HepG2 (cell line): ENCODE measurements around the gene ABCC3. TPM values are rescaled to one million over a fixed set of nuclear protein-coding genes. Genes with fewer than 3 reads are reported as not detected.

ENCODE experiments used
- ARID5B ChIP-seq: IDR thresholded peaks from 2 replicates; pipeline ENCODE4 v1.4.0; 2020; ENCODE audit warnings: mild to moderate bottlenecking, missing genetic modification reagents
- ASH2L ChIP-seq: fragments of 300-600, 200-600 bp; sonication (generic); IDR thresholded peaks from 2 replicates; pipeline ENCODE4 v1.7.0; 2017; ENCODE audit warnings: low read depth, mild to moderate bottlenecking, moderate library complexity, mixed read lengths, low read length; ENCODE audit not compliant: insufficient read length
- CCAR2 ChIP-seq: fragments of 200-400 bp; formaldehyde crosslinking; optimal IDR thresholded peaks from 2 replicates; pipeline ENCODE3; 2018; ENCODE audit warnings: low read depth, mild to moderate bottlenecking, low read length, moderate library complexity
- CEBPB ChIP-seq: IDR thresholded peaks from 2 replicates; pipeline ENCODE4 v1.6.1; 2011; ENCODE audit warnings: low read depth, low read length, improper control_type of control experiment, borderline replicate concordance
- HNRNPL ChIP-seq: fragments of 200-400 bp; formaldehyde crosslinking; IDR thresholded peaks from 2 replicates; pipeline ENCODE4 v1.6.1; 2017; ENCODE audit warnings: mild to moderate bottlenecking, low read depth, low read length
- HOXD1 ChIP-seq: sonication (generic); formaldehyde crosslinking; IDR thresholded peaks from 2 replicates; pipeline ENCODE4 v1.5.0; 2020; ENCODE audit warnings: missing genetic modification reagents
- ISL2 ChIP-seq: sonication (generic); formaldehyde crosslinking; IDR thresholded peaks from 2 replicates; pipeline ENCODE4 v1.5.0; 2020; ENCODE audit warnings: missing genetic modification reagents
- NR1H2 ChIP-seq: sonication (generic); formaldehyde crosslinking; IDR thresholded peaks from 2 replicates; pipeline ENCODE4 v1.8.1; 2022; ENCODE audit warnings: low read depth, missing genetic modification reagents, borderline replicate concordance
- PHF8 ChIP-seq: sonication (generic); formaldehyde crosslinking; IDR thresholded peaks from 2 replicates; pipeline ENCODE4 v1.5.0; 2020; ENCODE audit warnings: missing genetic modification reagents
- REL ChIP-seq: sonication (generic); formaldehyde crosslinking; conservative IDR thresholded peaks from 2 replicates; pipeline ENCODE4 v1.8.0; 2022; ENCODE audit warnings: mild to moderate bottlenecking, missing genetic modification reagents, moderate library complexity
- SOX13 ChIP-seq, 3 experiments: fragments of 450-650 bp in 1 of 3; sonication (generic) in 1 of 3; formaldehyde crosslinking in 1 of 3; IDR thresholded peaks in 2 of 3; conservative IDR thresholded peaks in 1 of 3; 2 replicates each; pipeline versions ENCODE4 v1.5.0 to v1.6.1; 2016 to 2020; ENCODE audit warnings: antibody characterized with exemption in 1 of 3, mild to moderate bottlenecking in 1 of 3, missing compliant biosample characterization in 1 of 3, missing genetic modification reagents in 1 of 3, moderate library complexity in 1 of 3
- TBX2 ChIP-seq: sonication (generic); formaldehyde crosslinking; IDR thresholded peaks from 2 replicates; pipeline ENCODE4 v1.5.0; 2020; ENCODE audit warnings: missing genetic modification reagents, mild to moderate bottlenecking, borderline replicate concordance
- TGIF2 ChIP-seq: IDR thresholded peaks from 2 replicates; pipeline ENCODE4 v1.6.1; 2016; ENCODE audit warnings: control low read depth, missing compliant biosample characterization
- THAP11 ChIP-seq: IDR thresholded peaks from 2 replicates; pipeline ENCODE4 v1.6.1; 2016; ENCODE audit warnings: missing biosample characterization, missing genetic modification reagents
- U2AF2 ChIP-seq: fragments of 200-400 bp; formaldehyde crosslinking; IDR thresholded peaks from 2 replicates; pipeline ENCODE4 v1.6.1; 2017; ENCODE audit warnings: low read depth, mild to moderate bottlenecking, low read length
- ZBTB38 ChIP-seq: sonication (generic); formaldehyde crosslinking; IDR thresholded peaks from 2 replicates; pipeline ENCODE4 v1.5.1; 2020; ENCODE audit warnings: mild to moderate bottlenecking, missing genetic modification reagents
- ZBTB7A ChIP-seq: sonication (generic); formaldehyde crosslinking; IDR thresholded peaks from 2 replicates; pipeline ENCODE4 v1.8.0; 2022; ENCODE audit warnings: mild to moderate bottlenecking, missing genetic modification reagents
- ZNF225 ChIP-seq: sonication (generic); formaldehyde crosslinking; IDR thresholded peaks from 2 replicates; pipeline ENCODE4 v1.4.0; 2020; ENCODE audit warnings: mild to moderate bottlenecking, missing genetic modification reagents
- ZNF510 ChIP-seq: sonication (generic); formaldehyde crosslinking; IDR thresholded peaks from 2 replicates; pipeline ENCODE4 v1.4.0; 2020; ENCODE audit warnings: low read depth, mild to moderate bottlenecking, missing genetic modification reagents
- ZNF614 ChIP-seq: IDR thresholded peaks from 2 replicates; pipeline ENCODE4 v1.6.1; 2018; ENCODE audit warnings: missing biosample characterization, missing genetic modification reagents, inconsistent platforms, borderline replicate concordance
- ZNF619 ChIP-seq: sonication (generic); formaldehyde crosslinking; IDR thresholded peaks from 2 replicates; pipeline ENCODE4 v1.4.0; 2020; ENCODE audit warnings: mild to moderate bottlenecking, missing genetic modification reagents
- polyA plus RNA-seq, 8 experiments: library from polyadenylated mRNA; depleted of rRNA in 3 of 8; stranded (reverse) in 7 of 8; unstranded in 1 of 8; fragments of >200 nt; fragmentation: Illumina TruSeq in 4 of 8; extraction: Trizol in 4 of 8; gene quantifications; 2 replicates each; pipeline versions ENCODE4 v1.2.1 to v1.2.3, GENCODE V29; 2011 to 2016; ENCODE audit warnings: low read depth in 4 of 8, missing spikeins in 1 of 8, mixed read lengths in 1 of 8; ENCODE audit not compliant: insufficient read depth in 1 of 8
- total RNA-seq, 5 experiments: library from RNA; depleted of rRNA; stranded (reverse); fragments of >200 nt; fragmentation: Illumina TruSeq; extraction: Trizol; gene quantifications; 2 replicates each; pipeline ENCODE4 v1.2.3, GENCODE V29; 2016; ENCODE audit warnings: low read depth in 1 of 5
- TF ChIP-seq, protein P1 (sequence below): IDR thresholded peaks from 2 replicates; pipeline ENCODE4 v1.6.1; 2016; ENCODE audit warnings: low read depth
- TF ChIP-seq, protein P2 (sequence below): sonication (generic); formaldehyde crosslinking; IDR thresholded peaks from 2 replicates; pipeline ENCODE4 v1.4.0; 2020; ENCODE audit warnings: missing genetic modification reagents; ENCODE audit errors: not compliant biosample characterization

Gene ABCC3
- total and polyA plus RNA-seq, 2 of the 13 experiments (the other 11 are each of a cell fraction or from before 2014, with no cell fraction given), result 25.2 to 50.7 TPM

- TF ChIP-seq REL (CRISPR knock-in tag), result no peak
- no peak for TF ChIP-seq U2AF2
- TF ChIP-seq ZNF225 (CRISPR knock-in tag), result no peak
- TF ChIP-seq ZBTB38 (CRISPR knock-in tag), result no peak
- peak; percentile 83 for TF ChIP-seq TBX2 (CRISPR knock-in tag)
- 0 out of 2 replicates have a peak, but pooled peaks have one; percentile 44 for TF ChIP-seq ZNF614 (CRISPR knock-in tag)
- peak; percentile 67; the same call in 1 of the 2 replicates for TF ChIP-seq ZNF619
- peak; percentile 61; the same call in 1 of the 2 replicates for TF ChIP-seq ZNF510 (CRISPR knock-in tag)
- TF ChIP-seq ASH2L, result peak; percentile 45
- TF ChIP-seq, protein P1, sequence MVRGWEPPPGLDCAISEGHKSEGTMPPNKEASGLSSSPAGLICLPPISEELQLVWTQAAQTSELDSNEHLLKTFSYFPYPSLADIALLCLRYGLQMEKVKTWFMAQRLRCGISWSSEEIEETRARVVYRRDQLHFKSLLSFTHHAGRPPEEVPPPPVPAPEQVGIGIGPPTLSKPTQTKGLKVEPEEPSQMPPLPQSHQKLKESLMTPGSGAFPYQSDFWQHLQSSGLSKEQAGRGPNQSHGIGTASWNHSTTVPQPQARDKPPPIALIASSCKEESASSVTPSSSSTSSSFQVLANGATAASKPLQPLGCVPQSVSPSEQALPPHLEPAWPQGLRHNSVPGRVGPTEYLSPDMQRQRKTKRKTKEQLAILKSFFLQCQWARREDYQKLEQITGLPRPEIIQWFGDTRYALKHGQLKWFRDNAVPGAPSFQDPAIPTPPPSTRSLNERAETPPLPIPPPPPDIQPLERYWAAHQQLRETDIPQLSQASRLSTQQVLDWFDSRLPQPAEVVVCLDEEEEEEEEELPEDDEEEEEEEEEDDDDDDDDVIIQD (CRISPR knock-in tag), result no peak
- TF ChIP-seq SOX13 (IDR thresholded peaks at IDR 0.05), result no peak
- TF ChIP-seq SOX13 (CRISPR knock-in tag; conservative IDR thresholded peaks at IDR 0.05 in 1 of 2, IDR thresholded peaks at IDR 0.05 in 1 of 2), result peak in 1 of 2 experiments; percentile 51; a peak in 1 of 4 replicates
- no peak for TF ChIP-seq HNRNPL
- no peak for TF ChIP-seq TGIF2 (CRISPR knock-in tag)
- TF ChIP-seq THAP11 (CRISPR knock-in tag), result no peak; the same call in 1 of the 2 replicates
- TF ChIP-seq CCAR2, result no peak
- no peak for TF ChIP-seq NR1H2 (CRISPR knock-in tag)
- peak; percentile 66 for TF ChIP-seq ARID5B (CRISPR knock-in tag)
- no peak for TF ChIP-seq ZBTB7A (CRISPR knock-in tag)
- no peak for TF ChIP-seq CEBPB
- TF ChIP-seq PHF8 (CRISPR knock-in tag), result no peak
- no peak for TF ChIP-seq HOXD1 (CRISPR knock-in tag)
- TF ChIP-seq, protein P2, sequence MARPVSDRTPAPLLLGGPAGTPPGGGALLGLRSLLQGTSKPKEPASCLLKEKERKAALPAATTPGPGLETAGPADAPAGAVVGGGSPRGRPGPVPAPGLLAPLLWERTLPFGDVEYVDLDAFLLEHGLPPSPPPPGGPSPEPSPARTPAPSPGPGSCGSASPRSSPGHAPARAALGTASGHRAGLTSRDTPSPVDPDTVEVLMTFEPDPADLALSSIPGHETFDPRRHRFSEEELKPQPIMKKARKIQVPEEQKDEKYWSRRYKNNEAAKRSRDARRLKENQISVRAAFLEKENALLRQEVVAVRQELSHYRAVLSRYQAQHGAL (CRISPR knock-in tag), result no peak
- TF ChIP-seq ISL2 (CRISPR knock-in tag), result 0 out of 2 replicates have a peak, but pooled peaks have one; percentile 53
Measured at GRCh38 chr17:50691550-50692447, 57.1 kb downstream of the ABCC3 start (continued).
